Ovary (tissue), 3 donors: Measurements from ENCODE around the gene CCL19.

ENCODE experiments used
- CTCF ChIP-seq, 3 donors: fragments of 450-650 bp in 2 of 3; fragments of 200-600 bp in 1 of 3; IDR thresholded peaks; one replicate each; pipeline versions ENCODE4 v1.5.1 to v1.8.0; 2016 to 2022; ENCODE audit warnings: antibody characterized with exemption in 3 of 3, mild to moderate bottlenecking in 1 of 3
- POLR2A ChIP-seq: fragments of 450-650 bp; IDR thresholded peaks from one replicate; pipeline ENCODE4 v1.6.1; 2017; ENCODE audit warnings: antibody characterized with exemption, mild to moderate bottlenecking, moderate library complexity
- donor health status: DM: no; HTN: no; CAD: no.

DNA sequence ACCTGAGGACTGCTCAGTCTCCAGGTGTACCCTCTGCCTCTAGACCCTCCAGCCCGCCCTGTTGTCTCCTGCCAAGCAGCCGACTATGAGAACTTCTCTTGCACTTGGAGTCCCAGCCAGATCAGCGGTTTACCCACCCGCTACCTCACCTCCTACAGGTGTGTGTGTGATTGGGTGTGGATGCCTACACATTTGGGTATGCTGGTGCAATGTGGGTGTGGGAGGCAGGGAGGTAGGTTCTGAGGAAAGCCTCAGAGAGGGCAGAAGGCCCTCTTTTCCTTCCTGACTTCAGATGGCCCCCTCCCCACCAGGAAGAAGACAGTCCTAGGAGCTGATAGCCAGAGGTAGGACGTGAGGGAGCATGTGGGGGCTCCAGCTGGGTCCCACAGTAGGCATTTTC, 34.1 kb downstream of the CCL19 start:
- TF ChIP-seq CTCF (IDR thresholded peaks at IDR 0.05) (no peak), POLR2A (no peak)
